Measurements from ENCODE around the gene SLC25A47.
"Not testable (repeated sequence)": the region's sequence is repeated elsewhere in the genome, so short reads cannot be mapped to it uniquely, and the experiment has no call there.

Gene SLC25A47, protein sequence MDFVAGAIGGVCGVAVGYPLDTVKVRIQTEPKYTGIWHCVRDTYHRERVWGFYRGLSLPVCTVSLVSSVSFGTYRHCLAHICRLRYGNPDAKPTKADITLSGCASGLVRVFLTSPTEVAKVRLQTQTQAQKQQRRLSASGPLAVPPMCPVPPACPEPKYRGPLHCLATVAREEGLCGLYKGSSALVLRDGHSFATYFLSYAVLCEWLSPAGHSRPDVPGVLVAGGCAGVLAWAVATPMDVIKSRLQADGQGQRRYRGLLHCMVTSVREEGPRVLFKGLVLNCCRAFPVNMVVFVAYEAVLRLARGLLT

DNA sequence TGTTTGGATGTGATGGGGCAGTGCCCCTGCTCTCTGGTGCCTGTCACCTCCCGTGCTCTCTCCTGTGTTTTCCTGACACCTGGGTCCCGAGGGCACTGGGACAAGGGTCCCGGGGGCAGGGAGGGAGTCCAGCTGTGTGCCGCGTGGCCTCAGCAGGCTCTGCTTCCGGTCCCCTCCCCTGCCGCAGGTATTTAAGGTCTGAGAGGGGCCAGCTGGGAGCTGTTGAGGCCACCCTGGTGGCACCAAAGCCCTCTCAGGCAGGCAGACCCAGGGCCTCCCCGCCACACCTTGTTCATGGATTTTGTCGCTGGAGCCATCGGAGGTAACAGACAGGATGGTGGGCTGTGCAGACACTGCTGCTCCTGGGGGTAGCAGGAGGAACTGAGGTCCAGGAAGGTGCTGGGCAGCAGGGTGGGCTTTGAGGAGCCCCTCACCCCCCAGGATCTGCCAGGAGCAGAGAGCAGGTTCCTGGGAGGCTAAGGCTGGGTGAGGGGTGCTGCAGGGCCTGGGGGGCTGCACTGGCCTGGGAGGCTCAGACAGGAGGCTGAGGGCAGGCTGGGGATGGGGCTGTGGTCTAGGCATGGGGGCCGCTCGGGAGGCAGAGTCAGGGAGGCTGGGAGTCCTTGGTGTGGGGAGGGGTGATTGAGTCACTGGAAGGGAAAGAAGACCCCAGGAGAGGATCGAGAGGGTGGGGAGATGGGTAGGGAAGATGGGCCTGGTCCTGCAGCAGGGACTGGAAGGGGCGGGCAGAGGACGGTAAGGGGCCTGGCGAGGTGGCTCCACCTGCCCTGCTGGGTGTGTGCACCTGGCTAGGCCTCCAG, at the start of gene SLC25A47:
SLC25A47 (plus strand) TSS at position 219 of the 821 bp plus-strand sequence; CDS start at position 295, 76 bp downstream.
- DNase-seq (ENCODE audit: low read depth), result no peak

DNA sequence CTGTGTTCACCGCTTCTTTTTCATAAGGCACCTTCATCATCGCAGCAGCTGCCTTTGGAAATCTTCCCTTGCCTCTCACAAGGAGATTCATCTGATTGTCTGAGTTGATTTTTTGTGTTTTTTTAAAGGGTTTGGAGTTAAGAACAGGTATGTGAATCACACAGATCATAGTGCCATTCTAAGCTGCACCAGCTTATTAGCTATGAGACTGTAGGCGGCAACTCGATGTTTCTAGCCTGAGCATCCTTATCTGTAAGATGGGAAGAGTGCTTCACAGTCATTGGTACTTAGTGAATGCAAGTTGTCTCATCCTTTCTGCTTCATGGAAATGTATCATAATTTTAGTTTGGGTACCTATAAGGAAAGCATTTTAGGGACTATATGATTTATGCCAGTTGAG, 48.9 kb upstream of the SLC25A47 start:
- no peak for DNase-seq (ENCODE audit: low read depth)

DNA sequence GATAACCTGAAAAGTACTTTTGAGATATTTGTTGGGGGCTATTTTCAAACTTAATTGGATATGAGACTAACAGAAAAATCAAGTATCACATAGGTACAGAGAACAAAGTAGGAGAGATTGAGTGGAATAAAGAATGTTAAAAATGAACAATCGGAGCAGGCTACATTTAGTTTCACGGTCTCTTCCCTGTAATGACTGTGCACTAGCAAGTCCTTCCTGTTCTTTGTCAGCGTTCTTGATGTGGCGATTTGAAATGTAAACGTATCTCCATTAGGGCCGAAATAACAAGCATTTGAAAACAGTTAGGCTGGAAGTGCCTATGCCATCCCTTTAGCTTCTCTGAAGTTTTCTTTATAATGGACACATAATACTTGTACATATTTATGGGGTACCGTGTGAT, 47.9 kb upstream of the SLC25A47 start:
- DNase-seq (ENCODE audit: low read depth), result no peak

DNA sequence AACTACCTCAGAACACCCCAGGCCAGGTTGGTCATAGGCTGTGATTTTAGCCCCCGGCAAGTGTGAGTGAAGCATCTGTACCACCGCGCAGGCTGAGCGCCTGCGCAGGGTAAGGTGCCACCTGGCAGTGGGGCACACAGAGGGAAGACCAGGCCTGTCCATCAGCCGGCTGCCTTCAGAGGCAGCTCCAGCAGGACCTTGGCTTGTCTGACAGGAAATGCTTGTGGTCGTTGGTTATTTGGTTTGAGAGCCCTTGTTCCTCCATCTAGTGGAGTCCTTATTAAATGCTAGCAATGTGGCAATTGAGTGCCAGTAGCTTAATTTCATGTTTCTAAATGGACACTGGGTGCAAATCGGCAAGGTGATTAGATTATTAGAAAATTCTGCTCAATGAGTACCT, 44.4 kb upstream of the SLC25A47 start:
- DNase-seq (ENCODE audit: low read depth), result no peak

DNA sequence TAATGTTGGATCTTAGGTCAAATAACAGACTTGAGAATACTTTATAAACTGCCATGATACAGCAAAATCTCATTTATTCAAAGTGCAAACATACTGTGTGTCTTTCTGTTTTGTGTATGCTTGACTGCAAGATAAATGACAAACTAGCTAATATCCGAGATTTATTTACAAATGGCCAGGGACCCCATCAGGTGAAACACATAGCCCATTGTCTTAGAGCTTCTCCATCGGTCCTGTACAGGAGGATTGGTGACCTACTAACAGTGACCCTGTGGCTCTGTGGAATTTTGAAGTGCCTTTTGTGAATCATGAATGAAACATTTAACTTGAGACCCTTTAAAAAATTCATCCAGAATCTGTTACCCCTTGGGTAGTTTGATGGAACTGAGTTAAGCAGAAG, 44.0 kb upstream of the SLC25A47 start:
- DNase-seq (ENCODE audit: low read depth), result no peak

DNA sequence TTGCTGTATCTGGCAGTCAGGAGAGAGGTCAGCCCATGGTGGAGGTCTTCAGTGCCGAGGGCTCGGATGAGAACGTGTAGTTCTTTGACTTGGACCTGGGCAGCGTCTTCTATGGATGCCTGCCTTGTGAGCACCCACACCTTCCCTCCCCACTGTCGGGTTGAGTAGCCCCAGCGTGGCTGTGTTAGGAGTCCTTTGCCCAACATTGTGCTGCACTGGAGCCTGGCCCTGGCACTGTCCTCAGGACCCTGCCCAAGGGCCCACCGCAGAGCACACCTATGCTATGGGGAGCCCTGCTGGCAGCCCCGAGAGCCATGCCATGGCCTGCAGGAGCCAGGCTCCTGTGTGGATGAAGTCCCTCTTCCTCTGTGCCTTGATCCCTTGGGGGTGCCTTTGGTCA, 43.6 kb upstream of the SLC25A47 start:
- no peak for DNase-seq (ENCODE audit: low read depth)

DNA sequence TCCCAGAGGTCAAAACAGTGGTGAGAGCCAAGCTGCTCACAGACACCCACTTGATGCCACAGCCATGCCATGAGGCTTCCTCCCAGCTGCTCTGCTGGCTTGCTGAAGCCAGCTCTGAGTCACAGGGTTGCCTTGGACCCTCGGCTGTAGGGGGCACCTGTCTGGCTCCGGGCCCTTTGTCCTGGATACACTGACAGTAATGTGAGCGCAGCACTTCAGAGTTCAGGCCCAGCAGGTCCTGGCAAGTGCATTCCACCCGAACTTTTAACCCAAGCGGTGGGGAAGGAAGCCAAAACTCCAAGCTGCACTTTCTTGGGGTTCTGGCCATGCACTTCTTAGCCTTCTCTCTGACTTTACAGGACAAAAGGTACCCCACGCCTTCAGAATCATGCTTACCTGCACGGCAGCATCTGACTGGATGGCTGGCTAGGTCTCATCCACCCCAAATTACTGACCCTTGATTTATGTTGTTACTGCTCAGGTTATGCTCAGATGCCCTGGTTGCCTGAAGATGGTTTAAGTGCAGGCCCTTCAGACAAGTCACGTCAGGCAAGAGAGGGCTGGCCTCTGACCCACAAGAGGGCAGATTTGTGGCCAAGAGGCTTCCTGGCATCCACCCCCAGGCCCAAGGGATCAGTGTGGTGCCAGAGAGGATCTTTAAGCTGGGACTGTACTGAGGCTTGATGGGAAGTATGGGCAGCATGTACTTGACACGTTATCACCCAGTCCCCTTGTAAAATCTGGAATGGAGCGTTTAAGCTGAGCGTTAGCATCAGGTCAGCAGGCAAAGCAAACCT, 41.7 kb upstream of the SLC25A47 start:
- no peak for DNase-seq (ENCODE audit: low read depth)

DNA sequence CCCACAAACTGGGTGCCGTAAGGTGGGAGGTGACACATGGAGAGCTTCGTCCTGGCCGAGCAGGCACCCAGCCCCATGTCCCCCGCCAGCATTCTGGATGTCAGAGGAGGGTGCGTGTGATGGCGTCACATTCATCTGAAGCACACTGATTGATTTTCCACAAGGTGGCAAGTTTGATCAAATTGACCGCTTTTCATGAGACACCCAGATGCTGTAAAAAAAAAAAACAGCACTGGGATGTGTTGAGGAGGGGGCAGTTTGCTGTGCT, 41.1 kb upstream of the SLC25A47 start:
- no peak for DNase-seq (ENCODE audit: low read depth)

DNA sequence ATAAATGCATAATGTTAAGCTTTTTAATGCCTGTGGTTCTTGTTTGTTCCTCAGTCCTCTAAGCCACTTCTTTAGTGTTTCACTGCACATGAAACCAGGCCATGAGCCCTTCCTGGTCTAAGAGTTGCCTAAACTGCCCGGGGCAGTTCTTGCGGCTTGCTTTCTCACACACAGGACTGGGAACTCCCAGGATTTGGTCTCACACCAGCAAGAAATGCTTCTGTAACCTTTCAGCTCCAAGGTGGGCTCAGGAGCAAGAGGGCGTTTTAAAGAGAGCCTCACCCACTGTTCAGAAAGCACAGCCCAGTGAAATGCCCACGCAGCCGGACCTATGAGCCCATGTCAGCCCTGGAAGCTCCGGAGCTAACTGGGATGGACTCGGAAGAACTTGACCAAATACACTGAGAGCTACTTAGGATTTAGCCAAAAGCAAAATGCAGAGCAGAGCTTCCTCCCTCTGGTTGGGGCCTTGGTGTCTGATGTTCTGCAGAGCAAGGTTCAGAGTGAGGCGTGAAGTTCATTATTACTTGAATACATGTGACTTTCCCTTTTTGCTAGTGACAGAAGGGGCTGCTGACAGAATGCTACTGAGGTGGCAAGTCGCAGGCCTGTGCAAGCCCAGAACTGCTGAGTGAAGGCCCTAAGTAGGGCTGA, 40.2 kb upstream of the SLC25A47 start:
- no peak for DNase-seq (ENCODE audit: low read depth)

DNA sequence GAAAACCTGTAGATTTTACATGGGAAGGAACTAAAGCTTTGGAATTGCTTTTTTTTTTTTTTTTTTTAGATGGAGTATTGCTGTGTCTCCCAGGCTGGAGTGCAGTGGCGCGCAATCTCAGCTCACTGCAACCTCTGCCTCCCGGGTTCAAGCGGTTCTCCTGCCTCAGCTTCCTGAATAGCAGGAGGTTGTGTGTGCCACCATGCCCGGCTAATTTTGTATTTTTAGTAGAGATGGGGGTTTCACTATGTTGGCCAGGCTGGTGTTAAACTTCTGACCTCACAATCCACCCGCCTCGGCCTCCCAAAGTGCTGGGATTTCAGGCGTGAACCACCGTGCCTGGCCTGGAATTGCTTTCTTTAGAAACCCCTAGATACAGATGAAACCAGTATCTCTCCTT, 39.7 kb upstream of the SLC25A47 start:
- not testable (repeated sequence) for DNase-seq (ENCODE audit: low read depth)

DNA sequence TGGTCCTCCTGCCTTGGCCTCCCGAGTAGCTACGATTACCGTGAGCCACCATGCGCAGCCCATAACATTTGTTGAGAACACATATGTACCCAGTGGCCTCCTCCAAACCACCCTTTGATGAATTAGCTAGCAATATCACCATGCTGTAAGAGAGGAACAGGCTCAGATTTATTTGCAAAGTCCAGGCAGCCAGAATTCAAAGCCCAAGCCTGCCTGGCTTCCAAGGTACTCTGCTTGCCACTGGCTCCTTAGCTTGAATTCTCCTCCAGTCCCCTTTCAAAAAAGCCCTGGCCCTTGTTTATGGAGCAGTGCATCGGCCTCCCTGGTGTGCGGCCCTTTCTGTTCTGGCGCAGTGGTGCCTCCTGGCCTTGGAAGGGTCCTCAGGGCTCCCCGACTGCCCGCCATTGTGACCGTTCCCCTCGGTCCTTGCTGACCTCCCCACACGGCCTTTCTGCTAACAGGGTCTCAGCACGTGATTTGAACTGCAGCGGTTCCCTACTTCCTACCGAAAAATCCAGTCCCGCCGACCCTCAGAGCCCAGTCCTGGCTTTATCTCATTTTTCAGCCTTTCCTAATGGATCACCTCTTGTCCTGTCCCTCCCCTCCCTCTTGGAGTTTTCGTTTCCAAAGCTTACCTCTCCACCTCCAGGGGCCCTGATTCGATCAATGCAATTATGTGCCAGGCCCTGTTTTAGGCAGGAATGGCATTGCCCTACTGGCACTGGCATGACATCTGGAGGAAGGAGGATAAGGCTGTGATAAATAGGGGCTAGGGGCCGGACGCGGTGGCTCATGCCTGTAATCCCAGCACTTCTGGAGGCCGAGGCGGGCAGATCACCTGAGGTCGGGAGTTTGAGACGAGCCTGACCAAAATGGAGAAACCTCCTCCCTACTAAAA, 38.9 kb upstream of the SLC25A47 start:
- DNase-seq (ENCODE audit: low read depth), result no peak

DNA sequence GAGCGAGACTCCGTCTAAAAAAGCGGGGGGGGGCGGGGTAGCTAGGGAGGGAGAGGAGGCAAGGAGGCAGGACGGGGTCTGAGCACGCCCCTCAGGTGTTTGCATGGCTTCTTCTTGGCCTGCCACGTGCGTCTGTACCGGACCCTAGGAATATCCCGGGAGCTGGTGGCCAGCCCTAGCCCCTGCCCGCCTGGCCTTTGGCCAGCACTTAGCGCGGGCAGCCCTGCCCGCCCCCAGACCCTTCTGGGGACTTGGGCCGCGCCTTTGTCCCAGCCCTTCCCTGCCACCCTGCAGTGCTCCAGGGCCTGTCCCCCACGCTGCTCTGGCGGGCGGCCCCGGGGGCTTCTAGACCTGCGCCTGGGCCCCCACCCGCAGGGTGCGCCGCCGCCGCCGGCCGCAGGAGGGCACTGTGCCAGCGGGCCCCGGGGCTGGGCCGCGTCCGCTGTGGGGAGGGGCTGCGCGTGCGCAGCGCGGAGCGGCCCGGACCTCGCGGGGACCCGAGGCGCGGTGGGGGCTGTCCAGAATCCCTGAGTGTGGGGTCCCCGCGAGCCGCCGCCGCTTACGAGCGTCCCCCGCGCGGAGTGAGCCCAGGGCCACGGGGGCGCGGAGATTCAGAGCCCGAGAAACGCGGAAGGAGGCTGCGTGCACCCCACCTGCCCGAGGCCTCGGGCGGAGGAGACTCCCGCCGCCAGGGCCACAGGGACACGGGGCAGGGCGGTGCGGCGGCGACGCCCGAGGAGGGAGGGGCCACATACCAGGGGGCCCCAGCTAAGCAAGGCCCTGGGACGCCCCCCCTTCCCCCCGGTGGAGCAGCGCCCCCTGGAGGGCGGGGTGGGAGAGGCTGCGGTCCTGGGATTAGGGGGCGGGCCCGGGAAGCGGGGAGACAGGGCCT, 37.9 kb upstream of the SLC25A47 start:
- no peak for DNase-seq (ENCODE audit: low read depth)

DNA sequence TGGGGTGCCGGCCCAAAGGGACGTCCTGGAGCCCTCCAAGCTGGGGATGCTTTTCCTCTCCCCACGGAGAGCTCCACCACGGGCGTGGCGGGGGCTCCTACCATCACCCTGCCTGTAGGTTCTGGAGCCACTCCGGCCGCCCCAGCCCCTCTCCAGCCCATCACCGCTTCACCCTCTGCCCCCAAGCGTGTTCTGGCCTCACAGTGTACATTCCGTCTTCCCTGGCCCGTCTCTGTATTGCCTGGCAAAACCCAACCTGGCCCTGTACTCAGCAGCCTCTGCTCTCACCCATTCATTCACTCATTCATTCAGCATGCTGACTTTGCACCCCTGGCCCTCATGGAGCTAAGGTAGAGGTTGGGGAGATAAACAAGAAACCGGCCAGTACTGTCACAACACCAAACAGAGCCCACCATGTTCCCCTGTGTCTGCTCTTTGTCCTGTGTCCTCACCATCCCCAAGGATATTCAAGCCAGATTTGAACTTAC, 37.2 kb upstream of the SLC25A47 start:
- DNase-seq (ENCODE audit: low read depth), result no peak

DNA sequence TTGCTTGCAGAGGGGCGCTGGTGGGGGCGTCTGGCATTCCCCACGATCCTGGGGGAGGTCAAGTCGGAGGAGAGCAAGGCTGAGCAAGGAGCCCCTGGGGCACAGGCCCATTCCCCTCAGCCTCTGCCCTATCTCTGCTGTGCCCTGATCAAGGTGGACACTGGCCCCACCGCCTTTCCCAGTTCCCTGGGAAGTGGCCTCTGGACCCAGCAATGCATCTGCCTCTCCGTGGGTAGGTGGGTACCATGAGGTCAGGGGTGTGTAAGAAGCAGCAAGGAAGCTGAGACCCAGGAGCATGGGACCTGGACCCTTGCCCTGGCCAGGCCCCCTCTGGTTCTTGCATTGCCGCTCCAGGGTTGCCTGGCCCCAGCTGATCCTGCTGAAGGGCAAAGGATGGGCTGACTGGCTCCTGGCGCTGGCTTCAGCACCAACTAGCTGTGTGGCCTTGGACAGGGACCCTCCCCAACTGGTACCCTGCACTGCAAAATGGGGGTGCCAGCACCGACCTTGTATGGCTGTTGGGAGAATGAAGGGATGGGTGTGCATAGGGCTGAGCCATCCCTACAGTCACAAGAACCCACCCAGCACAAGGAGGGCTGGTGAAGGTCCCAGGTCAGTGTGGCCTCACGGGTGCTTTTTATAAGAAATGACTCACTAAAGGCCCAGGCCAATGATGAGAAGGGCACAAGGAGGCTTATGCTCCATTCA, 36.5 kb upstream of the SLC25A47 start:
- DNase-seq (ENCODE audit: low read depth), result no peak

DNA sequence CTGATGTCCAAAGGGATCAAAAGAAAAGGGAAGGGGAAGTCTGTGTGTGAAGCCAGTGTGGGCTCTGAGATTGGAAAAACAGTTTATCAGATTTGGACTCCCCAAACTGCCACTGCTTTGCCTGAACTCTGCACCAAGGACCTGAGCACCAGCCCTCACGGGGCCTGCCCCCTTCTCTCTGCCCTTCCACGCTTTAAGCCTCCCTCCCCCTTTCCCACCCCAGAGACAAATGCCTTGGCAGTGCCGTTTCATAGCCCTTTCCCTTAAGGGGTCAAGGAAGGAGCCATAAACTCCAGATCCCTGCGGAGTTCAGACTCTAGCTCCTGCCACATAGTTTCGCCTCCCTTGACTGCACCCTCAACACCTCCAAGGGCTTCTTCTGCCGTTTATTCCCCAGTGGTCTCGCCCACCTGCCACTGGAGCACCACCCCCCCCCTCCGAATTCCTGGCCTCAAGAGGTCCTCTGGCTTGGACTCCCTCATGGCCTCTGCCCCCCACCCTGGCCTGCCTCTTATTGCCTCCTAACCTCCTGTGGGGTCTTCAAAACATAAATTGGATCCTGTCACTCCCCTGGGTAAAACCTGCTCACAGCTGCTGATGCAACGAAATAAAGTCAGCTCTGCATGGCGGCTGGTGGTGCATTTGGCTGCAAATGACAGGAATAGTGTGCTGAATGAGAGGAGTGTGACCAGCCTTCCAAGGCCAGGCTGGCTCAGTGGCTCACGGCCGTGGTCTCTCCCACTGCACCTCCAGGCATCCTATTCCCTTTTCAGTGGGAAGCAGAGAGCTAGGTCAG, 35.7 kb upstream of the SLC25A47 start:
- DNase-seq (ENCODE audit: low read depth), result no peak

DNA sequence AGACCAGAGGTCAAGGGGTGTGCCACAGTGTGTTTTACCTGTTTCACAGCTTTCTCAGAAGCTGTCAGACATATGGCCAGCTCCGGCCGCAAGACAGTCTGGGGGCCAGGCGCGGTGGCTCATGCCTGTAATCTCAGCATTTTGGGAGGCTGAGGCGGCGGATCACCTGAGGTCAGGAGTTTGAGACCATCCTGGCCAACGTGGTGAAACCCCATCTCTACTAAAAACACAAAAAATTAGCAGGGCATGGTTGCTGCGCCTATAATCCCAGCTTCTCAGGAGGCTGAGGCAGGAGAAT, 35.2 kb upstream of the SLC25A47 start:
- DNase-seq (ENCODE audit: low read depth), result not testable (repeated sequence)

DNA sequence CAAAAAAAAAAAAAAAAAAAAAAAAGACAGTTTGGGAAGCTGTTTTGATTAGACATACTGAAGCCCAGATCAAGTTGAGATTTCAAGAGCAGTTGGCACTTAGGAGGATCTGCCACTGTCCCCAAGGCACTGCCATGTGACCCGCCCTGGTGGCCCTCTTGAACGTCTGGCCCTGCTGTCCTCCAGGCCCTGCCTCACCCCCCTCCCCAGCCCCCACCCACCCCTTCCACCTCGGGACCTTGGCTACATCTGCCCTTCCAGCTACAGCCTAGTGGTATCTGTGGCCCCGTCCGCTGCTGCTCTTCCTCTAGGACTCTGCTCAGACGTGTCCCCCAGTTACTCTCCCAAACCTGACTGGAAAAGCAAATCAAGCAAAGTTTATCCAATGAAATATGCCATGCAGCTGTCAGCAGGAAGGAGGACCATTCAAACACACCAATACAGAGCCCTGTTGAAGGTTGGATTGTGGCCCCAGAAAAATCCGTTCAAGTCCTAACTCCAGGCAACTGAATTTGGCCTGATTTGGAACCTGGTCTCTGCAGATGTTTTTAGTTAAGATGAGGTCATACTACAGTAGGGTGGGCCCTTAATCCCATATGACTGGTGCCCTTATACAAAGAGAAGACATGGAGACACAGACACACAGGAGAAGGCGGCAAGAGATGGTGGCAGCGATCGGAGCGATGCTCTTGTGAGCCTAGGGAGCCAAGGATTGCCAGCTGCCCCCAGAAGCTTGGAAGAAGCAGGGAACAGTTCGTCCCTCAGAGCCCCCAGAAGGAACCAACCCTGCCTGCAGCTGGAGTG, 34.6 kb upstream of the SLC25A47 start:
- no peak for DNase-seq (ENCODE audit: low read depth)

Data from HS-5 (cell line).